G401 (cell line): Measurements from ENCODE around the gene NUDT16. TPM values are rescaled to one million over a fixed set of nuclear protein-coding genes. Genes with fewer than 3 reads are reported as not detected.

Experiments used
- DNase-seq: peaks from one replicate; pipeline ENCODE4 v3.0.0-alpha.2; 2015; ENCODE audit warnings: low spot score
- in situ Hi-C: cut with HindIII; loops from 2 replicates; pipeline ENCODE4 v1.10.0; 2016; ENCODE audit warnings: low sequenced_read_pairs, mixed read lengths
- total RNA-seq: library from RNA; depleted of rRNA; stranded (reverse); fragments of >200 nt; shearing (Covaris generic); gene quantifications from 2 replicates; pipeline ENCODE4 v1.2.3, GENCODE V29; 2014; rRNA removed

Gene NUDT16
- total RNA-seq, 1 experiment from 2014 or later, result 16.2 TPM

DNA sequence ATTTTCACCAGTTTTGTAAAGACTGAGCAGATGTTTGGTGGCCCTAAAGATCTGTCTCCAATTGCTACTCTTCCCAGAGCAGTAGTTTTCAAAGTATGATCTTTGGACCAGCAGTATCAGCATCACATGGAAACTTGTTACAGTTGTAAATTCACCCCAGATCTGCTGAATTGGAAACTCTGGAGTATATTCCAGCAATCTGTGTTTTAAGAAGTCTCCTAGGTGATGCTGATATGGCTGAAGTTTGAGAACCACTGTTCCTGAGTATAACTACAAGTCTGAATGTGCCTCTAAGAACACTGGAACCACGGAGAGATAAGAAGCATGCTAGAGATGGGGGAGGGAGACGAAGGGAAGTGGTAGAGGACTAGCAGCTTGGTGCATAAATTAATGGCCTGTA lies 45.7 kb downstream of the NUDT16 start:
- no peak for DNase-seq
- in situ Hi-C loops, result no loop called here

DNA sequence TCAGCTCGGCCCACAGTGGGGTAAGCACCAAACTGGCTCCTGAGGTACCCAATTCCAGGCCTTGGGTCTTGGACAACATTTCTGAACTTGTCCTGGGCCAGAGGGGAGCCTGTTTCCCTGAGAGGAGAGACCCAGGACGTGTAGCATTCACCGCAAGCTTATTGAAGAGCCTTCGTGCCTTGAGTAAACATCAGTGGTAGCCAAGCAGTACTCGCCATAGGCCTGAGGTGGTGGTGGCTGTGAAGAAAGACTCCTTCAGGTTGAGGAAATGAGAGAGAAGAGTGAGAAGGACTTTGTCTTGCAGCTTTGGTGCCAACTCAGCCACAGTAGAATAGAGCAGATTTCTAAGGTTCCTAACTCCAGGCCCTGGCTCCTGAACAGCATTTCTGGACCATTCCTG lies 50.2 kb downstream of the NUDT16 start:
- no peak for DNase-seq
- in situ Hi-C loops, result no loop called here

DNA sequence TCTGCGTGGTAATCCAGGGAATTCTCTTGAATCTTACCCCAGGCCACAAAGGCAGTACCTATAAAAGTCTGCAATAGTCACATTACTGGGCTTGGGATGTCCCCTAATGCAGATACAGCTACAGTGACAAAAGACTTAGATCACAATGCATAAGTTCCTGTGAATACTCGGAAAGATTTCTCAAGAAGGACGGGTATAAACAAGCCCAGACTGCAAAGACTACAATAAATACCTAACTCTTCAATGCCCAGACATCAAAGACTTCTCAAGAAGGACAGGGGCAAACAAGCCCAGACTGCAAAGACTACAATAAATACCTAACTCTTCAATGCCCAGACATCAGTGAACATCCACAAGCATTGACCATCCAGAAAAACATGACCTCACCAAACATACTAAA lies 50.9 kb downstream of the NUDT16 start:
- in situ Hi-C loops, result no loop called here
- DNase-seq, result no peak

DNA sequence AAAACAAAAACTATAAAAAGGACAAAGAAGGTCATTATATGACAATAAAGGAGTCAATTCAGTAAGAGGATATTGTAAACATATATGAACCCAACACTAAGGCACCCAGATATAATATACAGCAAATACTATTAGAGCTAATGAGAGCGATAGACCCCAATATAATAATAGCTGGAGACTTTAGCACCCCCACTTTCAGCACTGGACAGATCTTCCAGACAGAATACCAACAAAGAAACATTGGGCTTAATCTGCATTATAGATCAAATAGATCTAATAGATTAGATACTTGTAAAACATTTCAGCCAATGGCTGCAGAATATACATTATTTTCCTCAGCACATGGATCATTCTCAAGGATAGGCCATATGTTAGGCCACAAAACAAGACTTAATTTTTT lies 53.4 kb downstream of the NUDT16 start:
- in situ Hi-C loops, result no loop called here
- no peak for DNase-seq

Other genes starting within 250 kb of the NUDT16 start
- 230 and 293 TPM in 2 replicates for gene MRPL3, start 121.2 kb downstream of the NUDT16 start, total RNA-seq